ENCODE measurements around the gene BNIP5.

- TF ChIP-seq ESRRG (CRISPR knock-in tag; IDR thresholded peaks at IDR 0.05) (no peak), BACH2 (CRISPR knock-in tag; IDR thresholded peaks at IDR 0.05; ENCODE audit: borderline replicate concordance) (no peak), PATZ1 (CRISPR knock-in tag; IDR thresholded peaks at IDR 0.05; ENCODE audit: borderline replicate concordance) (no peak), CREB5 (CRISPR knock-in tag; IDR thresholded peaks at IDR 0.05; ENCODE audit: low read depth) (no peak), ZNF565 (CRISPR knock-in tag; conservative IDR thresholded peaks at IDR 0.05; ENCODE audit: low read depth) (no peak), PPARA (CRISPR knock-in tag; IDR thresholded peaks at IDR 0.05; ENCODE audit: borderline replicate concordance) (no peak), GLIS3 (CRISPR knock-in tag; IDR thresholded peaks at IDR 0.05) (no peak), RARB (CRISPR knock-in tag; IDR thresholded peaks at IDR 0.05) (no peak), CSDC2 (CRISPR knock-in tag; IDR thresholded peaks at IDR 0.05) (no peak), TCF4 (CRISPR knock-in tag; IDR thresholded peaks at IDR 0.05; ENCODE audit: borderline replicate concordance) (no peak), OSR1 (CRISPR knock-in tag; IDR thresholded peaks at IDR 0.05) (no peak)
Measured at GRCh38 chr6:36330366-36330765, 6.3 kb downstream of the BNIP5 start.
